Medulla oblongata (tissue), 1 donor: ENCODE results near the gene HTRA3.
A peak's percentile ranks its signal among the peaks of the same experiment; 100 is the strongest.

Experiments
- DNase-seq: peaks from one replicate; pipeline ENCODE4 v3.0.0-alpha.2; 2015; ENCODE audit errors: extremely low spot score

HTRA3 gene

DNA sequence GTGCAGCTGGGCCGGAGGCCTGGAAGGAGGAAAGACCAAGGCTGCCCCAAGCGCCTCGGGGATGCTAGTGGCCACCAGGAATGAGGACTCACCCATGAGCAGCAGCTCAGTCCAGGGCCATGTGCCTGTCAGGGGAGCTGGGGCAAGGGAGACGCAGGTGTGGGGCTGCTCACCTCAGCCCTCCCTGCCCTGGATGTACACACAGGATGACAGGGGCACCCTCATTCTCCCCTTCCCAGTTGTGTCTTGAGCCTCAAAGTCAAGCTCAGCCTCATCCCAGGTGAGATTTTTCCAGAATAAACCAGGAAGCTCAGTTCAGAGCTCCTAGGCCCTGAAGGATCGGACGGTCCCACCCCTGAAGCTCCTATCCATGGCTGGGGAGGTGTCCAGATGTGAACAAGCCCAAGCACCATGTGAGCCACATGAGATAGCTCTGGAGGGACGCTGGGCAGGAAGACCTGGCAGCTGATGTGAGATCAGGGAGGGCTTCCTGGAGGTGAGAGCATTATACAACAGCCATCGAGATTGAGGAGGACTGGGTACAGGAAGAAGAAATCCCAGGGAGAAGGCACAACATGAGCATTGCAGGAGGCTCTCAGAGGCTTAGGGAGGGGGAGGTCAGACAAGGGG lies 23.0 kb downstream of the HTRA3 start:
- DNase-seq: no peak

DNA sequence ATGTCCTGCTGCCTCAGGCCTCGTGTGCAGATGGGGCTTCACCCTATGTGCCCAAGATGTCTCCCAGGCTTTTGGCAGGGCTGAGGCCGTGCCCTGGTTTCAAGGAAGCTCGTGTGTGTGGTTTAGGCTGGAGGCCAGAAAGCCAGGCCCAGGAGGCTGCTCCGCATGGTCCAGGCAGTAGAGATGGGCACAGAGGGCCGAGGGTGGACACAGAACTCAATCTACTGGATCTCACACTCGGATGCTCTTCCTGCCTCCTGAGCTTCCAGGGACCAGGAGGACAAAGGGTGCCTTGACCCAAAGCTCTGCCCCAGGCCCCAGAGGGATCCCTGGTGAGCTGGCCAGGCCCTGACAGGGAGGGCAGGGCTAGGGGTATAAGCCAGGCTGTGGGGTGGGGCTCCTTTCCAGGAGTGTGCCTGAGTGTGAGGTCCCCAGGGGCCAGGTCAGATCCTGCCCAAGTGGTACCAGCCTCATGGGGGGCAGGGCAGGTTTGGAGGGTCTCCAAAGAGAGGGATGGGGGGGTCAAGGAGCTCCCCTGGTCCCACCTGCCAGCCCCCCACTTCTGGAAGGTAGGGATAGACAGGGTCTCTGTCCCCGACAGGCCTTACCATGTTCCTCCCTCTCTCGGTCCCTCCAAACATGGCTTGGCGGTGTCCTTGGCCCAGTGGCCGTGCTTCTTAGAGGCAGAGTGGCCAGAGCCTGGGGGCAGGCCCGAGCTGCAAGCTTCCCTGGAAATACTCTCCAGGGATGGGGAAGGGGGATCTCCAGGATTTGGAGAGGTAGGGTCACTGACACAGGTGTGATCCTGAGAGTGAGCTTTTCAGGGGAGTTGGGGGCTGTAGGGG lies 23.8 kb downstream of the HTRA3 start:
- no peak for DNase-seq

DNA sequence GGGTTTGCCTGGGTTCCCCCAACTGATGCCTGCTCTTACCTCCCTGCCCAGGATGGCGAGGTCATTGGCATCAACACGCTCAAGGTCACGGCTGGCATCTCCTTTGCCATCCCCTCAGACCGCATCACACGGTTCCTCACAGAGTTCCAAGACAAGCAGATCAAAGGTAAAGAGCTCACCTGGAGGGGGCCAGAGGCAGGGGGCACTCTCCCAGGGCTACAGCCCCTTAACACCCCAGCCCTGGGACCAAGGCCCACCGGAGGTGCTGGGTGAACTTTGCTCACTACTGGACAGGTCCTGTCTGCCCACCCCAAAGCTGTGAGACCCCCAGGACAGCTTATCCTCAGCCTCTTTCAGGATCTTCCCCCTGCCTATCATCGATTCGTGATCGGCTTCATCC lies 24.5 kb downstream of the HTRA3 start:
- DNase-seq: no peak

DNA sequence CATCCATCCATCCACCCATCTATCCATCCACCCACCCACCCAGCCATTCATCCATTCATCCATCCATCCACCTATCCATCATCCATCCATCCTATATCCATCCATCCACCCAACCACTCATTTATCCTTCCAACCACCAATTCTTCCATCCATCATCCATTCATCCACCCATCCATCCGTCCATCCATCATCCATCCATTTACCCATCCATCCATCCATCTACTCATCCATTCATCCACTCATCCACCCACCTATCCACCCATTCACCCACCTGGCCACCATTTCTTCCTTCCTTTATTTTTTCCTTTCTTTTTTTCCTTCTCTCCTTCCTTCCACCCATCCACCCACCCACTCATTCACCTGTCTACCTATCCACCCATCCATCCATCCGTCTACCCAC lies 25.2 kb downstream of the HTRA3 start:
- no peak for DNase-seq

DNA sequence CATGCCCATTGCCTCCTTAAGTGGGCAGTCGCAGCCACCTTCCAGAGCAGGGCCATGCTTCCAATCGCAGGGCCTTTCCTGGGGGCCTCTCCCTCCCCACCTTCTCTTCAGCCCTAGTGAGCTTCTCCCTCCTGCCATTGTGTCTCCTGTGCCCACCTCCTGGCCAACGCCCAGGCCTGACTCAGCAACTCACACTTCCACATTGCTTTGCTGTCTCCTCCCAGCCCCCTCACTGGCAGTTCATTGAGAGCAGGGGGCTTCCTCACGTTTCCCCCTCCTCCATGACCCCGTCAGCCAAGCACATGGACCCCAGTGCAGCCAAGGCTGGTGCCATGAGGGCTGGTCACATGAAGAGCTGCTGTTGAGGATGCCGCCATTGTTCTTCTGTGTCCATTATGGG lies 25.9 kb downstream of the HTRA3 start:
- no peak for DNase-seq

DNA sequence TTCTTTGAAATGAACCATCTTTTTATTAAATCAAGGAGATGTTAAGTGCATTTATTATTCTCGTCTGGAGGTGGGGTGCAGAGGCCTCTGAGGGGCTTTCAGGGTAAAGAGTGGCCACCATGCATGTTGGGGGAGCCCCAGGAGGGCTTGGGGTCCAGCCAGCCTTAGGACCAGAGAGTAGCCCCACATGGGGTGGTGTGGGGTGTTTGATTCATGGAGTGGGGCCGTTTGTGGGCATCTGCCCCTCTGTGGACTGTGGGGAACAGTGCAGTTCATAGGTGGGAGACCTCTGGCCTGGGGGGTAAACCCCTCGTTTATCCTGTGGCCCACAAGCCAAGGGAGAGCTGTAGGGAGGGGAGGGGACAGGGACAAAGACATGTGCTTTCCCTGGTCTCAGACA lies 26.9 kb downstream of the HTRA3 start:
- no peak for DNase-seq

DNA sequence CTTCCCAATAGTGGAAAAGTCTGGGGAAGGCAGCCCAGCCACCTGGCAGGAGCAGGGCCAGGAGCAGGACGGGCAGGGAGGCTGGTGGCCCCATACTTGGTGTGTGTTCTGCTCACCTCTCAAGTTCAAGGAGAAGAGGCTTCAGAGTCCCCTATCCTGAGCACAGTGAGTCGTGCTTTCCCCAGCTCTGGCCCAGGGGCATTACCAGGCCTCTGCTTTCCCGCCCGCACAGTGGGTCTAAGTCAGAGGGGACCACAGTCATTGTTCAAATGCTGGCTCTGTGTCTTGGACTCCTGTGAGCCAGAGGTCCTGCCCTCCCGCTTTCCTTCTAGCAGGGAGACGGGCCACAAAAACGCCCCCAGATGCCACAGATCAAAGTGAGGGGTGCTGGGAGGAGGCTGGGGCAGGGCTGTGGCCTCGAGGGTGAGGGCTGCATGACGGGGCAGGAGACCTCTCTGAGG lies 27.6 kb downstream of the HTRA3 start:
- no peak for DNase-seq

DNA sequence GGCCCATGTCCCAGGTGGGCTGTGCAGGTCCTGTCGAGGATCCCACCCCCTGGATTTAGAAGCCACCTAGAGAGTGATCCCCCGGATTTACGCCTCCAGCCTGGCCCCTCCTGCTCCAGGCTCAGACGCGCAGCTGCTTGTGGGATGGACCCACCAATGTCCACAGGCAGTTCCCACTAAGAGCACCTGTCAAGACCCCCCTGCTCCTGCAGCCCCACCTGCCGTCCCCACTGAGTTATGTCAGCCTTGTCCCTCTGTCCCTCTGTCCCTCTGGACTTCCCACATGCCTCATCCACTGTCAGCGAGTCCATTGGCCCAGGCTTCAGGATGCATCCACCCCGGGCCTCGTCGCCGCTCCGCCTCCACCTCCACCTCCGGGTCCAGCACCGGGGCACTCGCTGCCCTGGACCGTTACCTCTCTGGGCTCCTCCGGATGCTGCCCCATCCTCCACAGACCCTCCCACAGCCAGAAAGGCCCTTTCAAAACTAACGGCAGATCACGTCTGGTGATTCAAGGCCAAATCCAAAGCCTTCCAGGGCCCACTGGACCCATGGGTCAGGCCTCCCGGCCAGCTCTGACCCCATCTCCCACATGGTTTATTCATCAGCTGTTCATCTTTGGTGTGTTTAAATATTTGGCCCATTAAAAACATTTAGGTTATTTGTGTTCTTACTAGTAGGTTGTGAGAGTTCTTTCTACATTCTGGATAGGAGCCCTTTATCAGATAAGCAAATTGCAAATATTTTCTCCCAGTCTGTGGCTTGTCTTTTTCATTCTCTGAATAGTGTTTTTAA lies 28.3 kb downstream of the HTRA3 start:
- DNase-seq: no peak

DNA sequence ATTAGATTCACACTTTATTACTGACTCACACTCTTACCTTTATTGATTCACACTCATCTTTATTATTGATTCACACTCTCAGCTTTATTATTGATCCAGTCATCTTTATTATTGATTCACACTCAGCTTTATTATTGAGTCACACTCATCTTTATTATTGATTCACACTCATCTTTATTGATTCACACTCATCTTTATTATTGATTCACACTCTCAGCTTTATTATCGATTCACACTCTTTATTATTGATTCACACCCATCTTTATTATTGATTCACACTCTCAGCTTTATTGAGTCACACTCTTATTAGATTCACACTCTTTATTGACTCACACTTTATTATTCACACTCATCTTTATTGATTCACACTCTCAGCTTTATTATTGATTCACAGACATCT lies 31.3 kb downstream of the HTRA3 start:
- no peak for DNase-seq

DNA sequence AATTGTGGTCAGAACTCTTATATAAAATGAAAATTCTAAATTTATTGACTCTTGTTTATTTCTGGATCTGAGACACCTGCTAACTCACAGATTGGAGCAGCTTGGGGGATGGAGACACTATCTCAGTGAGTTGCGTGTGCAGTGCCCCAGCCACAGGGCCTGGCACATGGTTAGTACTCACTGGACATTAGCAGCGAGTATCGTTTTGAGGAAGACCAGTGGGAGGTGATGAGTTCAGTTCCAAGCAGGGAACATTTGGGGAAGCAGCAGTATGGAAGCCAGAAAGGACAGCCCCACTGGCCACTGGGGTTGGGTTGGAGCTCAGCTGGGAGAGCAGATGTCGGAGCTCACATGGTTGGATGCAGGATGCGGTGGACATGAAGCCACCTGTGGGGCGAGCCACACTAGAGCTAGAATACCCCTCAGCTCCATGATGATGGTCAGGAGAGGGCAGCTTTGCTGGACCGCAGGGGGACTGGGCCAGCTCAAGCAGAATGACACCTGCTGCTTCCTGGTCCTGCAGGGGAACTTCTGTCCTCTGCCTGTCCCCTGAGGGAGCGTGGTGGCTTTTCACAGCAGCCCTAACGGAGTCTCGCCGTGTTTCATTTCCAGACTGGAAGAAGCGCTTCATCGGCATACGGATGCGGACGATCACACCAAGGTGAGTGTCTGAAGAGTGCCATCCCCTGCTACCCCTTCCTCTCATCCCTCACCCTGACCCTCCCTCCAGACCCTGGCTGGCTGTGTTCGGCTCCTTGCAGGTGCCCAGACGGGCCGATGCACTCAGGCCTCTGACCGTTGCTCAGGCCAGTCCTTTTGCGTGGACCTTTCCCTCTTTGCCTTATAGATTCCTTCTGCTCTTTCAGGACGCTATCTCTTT lies 32.5 kb downstream of the HTRA3 start:
- no peak for DNase-seq

DNA sequence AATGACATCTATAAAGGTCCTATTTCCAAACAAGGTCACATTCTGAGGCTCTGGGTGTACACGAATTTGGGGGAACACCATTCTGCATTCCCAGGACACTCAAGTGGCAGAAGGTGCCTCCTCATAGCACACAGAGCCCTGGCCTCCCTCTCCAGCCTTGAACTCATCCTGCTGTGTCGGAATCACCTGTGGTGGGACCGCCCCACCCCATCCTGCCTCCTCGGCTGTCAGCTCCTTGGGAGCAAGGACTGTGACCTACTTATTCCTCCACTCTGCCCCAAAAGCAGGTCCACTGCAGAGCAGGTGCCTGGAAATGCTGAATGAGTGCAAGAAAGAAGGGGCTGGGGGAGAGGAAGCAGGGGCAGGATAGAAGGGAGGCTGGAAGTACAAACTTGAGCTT lies 33.5 kb downstream of the HTRA3 start:
- no peak for DNase-seq

DNA sequence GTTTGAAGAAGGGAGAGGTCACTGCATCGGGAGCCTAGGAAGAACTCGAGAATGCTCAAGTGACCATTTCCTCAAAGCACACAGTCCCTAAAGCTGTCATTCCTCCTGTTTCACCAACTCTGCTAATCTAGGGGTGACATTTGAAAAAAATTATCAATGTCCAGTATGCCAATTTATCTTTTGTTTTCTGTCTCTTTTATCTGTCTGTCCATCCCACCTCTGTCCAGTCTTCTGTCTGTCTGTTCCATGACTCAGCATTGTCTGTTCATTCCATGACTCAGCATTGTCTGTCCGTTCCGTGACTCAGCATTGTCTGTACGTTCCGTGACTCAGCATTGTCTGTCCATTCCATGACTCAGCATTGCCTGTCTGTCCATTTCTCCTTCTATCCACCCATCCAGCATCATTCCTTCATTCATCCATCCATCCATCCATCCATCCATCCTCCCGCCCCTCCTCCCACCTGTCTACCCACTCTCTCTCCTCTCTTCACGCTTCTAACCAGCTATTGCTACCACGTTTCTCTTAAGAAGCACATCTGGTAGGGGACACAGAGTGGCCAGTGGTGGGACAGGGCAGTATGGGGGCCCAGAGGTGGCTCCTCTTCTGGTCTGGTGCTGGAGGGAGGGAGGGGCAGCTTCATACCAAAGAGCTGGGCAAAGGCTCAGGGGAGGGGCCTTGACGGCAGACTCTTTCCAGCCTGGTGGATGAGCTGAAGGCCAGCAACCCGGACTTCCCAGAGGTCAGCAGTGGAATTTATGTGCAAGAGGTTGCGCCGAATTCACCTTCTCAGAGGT lies 34.1 kb downstream of the HTRA3 start:
- DNase-seq: peak; percentile 29

DNA sequence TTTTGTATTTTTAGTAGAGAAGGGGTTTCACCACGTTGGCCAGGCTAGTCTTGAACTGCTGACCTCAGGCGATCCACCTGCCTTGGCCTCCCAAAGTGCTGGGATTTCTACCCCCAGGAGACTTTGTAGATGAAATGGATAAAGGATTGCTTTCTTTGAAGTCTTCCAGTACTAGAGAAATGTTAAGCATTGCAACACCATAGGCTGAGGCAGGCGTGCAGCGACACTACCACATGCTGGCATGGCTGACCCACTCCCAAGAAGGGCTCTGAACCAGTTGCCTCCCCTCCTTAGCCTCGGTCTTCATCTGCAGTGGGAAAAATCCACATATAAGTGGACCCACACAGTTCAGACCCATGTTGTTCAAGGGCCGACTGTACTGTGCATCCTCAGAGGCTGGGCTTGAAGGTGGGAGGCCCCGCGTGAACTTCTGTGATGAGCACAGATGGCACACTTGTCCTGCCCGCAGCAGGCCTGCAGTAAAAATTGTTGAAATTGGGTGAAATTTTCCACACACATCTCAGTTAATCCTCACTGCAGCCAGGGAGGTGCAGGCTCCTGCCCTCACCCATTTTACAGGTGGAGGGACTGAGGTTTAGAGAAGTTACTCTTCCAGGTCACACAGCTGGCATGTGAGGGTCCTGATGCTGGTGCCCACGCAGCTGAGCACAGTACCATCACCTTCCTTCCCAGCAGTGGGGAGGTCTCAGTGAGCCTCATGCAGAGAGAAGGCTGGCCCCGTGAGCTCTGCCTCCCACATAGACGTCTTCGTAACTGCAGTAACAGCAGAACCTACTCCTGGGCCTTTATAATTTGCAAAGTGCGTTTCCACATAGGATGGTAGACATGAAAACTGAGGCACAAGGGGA lies 35.5 kb downstream of the HTRA3 start:
- DNase-seq: no peak

DNA sequence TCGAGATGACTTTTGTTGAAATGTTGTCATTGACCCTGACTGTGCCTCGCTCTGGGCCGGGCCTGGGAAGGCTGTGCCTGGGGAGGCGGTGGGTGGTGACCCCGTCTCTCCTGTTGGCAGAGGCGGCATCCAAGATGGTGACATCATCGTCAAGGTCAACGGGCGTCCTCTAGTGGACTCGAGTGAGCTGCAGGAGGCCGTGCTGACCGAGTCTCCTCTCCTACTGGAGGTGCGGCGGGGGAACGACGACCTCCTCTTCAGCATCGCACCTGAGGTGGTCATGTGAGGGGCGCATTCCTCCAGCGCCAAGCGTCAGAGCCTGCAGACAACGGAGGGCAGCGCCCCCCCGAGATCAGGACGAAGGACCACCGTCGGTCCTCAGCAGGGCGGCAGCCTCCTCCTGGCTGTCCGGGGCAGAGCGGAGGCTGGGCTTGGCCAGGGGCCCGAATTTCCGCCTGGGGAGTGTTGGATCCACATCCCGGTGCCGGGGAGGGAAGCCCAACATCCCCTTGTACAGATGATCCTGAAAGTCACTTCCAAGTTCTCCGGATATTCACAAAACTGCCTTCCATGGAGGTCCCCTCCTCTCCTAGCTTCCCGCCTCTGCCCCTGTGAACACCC lies 36.4 kb downstream of the HTRA3 start:
- DNase-seq: no peak

DNA sequence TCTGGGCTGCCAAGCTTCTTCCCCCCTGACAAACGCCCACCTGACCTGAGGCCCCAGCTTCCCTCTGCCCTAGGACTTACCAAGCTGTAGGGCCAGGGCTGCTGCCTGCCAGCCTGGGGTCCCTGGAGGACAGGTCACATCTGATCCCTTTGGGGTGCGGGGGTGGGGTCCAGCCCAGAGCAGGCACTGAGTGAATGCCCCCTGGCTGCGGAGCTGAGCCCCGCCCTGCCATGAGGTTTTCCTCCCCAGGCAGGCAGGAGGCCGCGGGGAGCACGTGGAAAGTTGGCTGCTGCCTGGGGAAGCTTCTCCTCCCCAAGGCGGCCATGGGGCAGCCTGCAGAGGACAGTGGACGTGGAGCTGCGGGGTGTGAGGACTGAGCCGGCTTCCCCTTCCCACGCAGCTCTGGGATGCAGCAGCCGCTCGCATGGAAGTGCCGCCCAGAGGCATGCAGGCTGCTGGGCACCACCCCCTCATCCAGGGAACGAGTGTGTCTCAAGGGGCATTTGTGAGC lies 37.0 kb downstream of the HTRA3 start:
- no peak for DNase-seq

DNA sequence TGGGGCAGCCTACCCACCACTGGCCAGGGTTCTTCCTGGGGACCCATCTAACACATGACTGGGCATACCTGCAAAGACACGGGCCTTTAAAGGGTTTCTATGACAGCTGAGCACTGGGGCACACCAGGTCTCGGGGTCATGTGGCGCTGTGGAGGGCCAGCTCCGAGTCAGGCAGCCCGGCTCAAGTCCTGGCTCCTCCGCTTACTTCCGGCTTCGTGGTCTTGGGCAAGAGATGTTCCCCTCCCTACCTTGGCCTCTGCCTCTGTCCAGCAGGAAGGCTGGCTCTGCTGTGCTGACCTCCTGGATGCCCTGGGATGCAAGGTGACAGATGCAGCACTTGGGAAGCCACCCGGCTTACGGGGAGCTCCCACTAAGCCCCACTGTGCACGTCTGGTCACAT lies 37.6 kb downstream of the HTRA3 start:
- no peak for DNase-seq

DNA sequence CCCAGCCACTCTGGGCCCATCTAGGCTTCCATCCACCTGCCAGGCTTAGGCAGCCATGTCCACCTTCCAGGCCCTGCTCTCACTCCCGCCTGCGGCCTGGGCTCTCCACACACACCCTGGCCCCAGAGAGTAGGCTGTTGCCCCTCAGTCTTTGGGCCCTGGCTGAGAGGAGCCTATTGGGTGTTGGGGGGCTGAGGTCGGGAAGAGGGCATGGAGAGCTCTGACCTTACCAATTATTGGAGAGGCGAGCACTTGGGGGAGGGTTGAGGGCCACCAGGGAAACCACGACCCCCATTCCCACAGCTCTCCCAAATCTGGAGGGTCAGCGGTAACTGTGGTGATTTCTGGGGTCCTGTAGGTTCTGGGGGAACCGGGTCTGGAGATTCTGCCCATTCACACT lies 38.2 kb downstream of the HTRA3 start:
- DNase-seq: no peak

DNA sequence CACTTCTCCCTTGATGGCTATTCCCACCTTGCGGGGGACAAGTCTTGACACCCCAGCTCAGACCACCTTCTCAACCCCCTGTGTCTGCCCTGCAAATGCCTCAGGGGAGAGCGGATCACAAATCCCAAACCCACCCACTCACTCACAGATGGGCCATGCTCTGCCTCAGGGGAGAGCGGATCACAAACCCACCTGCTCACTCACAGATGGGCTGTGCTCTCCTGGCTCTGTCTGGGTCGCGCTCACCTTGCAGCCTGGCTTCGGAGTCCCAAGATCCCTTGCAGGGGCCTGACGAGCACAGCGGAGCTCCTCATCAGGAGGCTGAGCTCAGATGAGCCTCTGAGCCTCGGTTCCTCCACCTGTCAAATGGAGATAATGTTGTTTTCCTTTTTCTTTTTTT lies 38.6 kb downstream of the HTRA3 start:
- no peak for DNase-seq
